ENCODE results near the gene SERTAD4.

DNA sequence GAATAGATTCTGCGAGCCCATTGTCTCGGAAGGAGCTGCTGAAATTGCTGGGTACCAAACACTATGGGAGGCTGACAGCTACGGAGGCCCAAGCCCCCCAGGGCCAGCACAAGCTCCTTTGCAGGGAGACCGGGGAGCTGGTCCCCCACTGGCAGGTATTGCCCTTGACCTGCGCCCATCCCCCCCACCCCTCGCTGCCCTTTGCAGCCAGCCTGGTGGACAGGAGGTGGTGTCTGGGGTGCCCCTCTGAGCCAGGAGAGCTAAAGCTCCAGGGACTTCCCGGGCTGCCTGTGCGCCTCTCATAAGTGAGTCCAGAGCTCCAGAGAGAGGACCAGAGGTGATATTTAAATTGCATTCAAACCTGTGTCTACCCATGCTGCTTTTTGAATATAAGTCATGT is 5.4 kb downstream of the SERTAD4 start:
- TF ChIP-seq, protein P1, sequence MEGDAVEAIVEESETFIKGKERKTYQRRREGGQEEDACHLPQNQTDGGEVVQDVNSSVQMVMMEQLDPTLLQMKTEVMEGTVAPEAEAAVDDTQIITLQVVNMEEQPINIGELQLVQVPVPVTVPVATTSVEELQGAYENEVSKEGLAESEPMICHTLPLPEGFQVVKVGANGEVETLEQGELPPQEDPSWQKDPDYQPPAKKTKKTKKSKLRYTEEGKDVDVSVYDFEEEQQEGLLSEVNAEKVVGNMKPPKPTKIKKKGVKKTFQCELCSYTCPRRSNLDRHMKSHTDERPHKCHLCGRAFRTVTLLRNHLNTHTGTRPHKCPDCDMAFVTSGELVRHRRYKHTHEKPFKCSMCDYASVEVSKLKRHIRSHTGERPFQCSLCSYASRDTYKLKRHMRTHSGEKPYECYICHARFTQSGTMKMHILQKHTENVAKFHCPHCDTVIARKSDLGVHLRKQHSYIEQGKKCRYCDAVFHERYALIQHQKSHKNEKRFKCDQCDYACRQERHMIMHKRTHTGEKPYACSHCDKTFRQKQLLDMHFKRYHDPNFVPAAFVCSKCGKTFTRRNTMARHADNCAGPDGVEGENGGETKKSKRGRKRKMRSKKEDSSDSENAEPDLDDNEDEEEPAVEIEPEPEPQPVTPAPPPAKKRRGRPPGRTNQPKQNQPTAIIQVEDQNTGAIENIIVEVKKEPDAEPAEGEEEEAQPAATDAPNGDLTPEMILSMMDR (IDR thresholded peaks at IDR 0.05), result no peak
- TF ChIP-seq POLR2A (IDR thresholded peaks at IDR 0.05), result no peak

All from adrenal gland (tissue), 5 donors.